PFSK-1 (cell line): Measurements from ENCODE around the gene C19orf12.

Experiments used
- FOXP2 ChIP-seq: optimal IDR thresholded peaks from 2 replicates; pipeline ENCODE3; 2011; ENCODE audit warnings: borderline replicate concordance, control low read depth, inconsistent platforms; ENCODE audit not compliant: insufficient read depth; ENCODE audit errors: extremely low read length, extremely low read depth
- POLR2AphosphoS5 ChIP-seq: IDR thresholded peaks from 2 replicates; pipeline ENCODE4 v1.6.1; 2012; ENCODE audit warnings: low read depth, mild to moderate bottlenecking, control low read depth, low read length, moderate library complexity
- REST ChIP-seq, 2 experiments: IDR thresholded peaks; 2 replicates each; pipeline versions ENCODE4 v1.6.1 to v1.8.0; 2011 to 2012; ENCODE audit warnings: low read depth in 2 of 2, low read length in 2 of 2, control low read depth in 1 of 2, inconsistent platforms in 1 of 2, mild to moderate bottlenecking in 1 of 2, moderate library complexity in 1 of 2; ENCODE audit not compliant: insufficient read depth in 1 of 2

GRCh38 chr19:29737461-29738000, 22.5 kb upstream of the C19orf12 start:
- TF ChIP-seq FOXP2 (no peak), POLR2AphosphoS5 (no peak), REST (IDR thresholded peaks at IDR 0.05; ENCODE audit: insufficient read depth in 1 of 2, low read depth in 2 of 2, low read length in 2 of 2) (no peak)
